Panc1 (cell line): ENCODE results near the gene IFNG-AS1.

Source experiments
- CTCF ChIP-seq: fragments of 450-650 bp; IDR thresholded peaks from 2 replicates; pipeline ENCODE4 v1.5.1; 2017; ENCODE audit warnings: mild to moderate bottlenecking
- REST ChIP-seq, 2 experiments: IDR thresholded peaks; 2 replicates each; pipeline ENCODE4 v1.6.1; 2011 to 2012; ENCODE audit warnings: low read depth in 2 of 2, control low read depth in 1 of 2, low read length in 1 of 2, mild to moderate bottlenecking in 1 of 2, moderate library complexity in 1 of 2; ENCODE audit not compliant: insufficient read depth in 1 of 2
- SIN3A ChIP-seq: IDR thresholded peaks from 2 replicates; pipeline ENCODE4 v1.6.1; 2012; ENCODE audit warnings: low read depth, mild to moderate bottlenecking, low read length, moderate library complexity, borderline replicate concordance; ENCODE audit not compliant: insufficient read depth
- TCF7L2 ChIP-seq: IDR thresholded peaks from 2 replicates; pipeline ENCODE4 v1.6.1; 2011; ENCODE audit warnings: mild to moderate bottlenecking, low read depth, low read length, inconsistent platforms

GRCh38 chr12:68063900-68064590, 74.8 kb downstream of the IFNG-AS1 start:
- TF ChIP-seq TCF7L2 (no peak), CTCF (no peak), SIN3A (no peak), REST (IDR thresholded peaks at IDR 0.05; ENCODE audit: insufficient read depth in 1 of 2, low read depth in 2 of 2, low read length in 1 of 2) (no peak)
